HG02943 (cell line): ENCODE results near the gene GPATCH8.
A peak's percentile ranks its signal among the peaks of the same experiment; 100 is the strongest.
"Not testable (repeated sequence)": the region's sequence is repeated elsewhere in the genome, so short reads cannot be mapped to it uniquely, and the experiment has no call there.

Source experiments
- ATAC-seq: cut with Tn5 transposase; IDR thresholded peaks from one replicate; pipeline ENCODE4 v1.9.1; 2021; ENCODE audit warnings: mild to moderate bottlenecking, low read depth, moderate library complexity; ENCODE audit not compliant: unreplicated experiment

Gene GPATCH8

DNA sequence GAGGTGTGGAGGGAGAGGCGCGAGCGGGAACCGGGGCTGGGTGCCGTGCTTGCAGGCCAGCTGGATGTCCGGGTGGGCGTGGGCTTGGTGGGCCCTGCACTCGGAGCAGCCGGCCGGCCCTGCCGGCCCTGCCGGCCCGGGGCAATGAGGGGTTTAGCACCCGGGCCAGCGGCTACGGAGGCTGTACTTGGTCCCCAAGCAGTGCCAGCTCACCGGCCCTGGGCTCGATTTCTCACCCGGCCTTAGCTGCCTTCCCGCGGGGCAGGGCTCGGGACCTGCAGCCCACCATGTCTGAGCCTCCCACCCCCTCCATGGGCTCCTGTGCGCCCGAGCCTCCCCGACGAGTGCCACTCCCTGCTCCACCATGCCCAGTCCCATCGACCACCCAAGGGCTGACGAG lies 24.7 kb upstream of the GPATCH8 start:
- ATAC-seq, result no peak

- no peak for ATAC-seq
These were observed 23.9 kb upstream of the GPATCH8 start for GRCh38 chr17:44527102-44527501.

GRCh38 chr17:44523672-44523972 lies 20.4 kb upstream of the GPATCH8 start:
- no peak for ATAC-seq

- no peak for ATAC-seq
These were observed 19.9 kb upstream of the GPATCH8 start for GRCh38 chr17:44522883-44523671.

- no peak for ATAC-seq
These were observed 14.8 kb upstream of the GPATCH8 start for GRCh38 chr17:44518032-44518431.

GRCh38 chr17:44511241-44512134 lies 8.3 kb upstream of the GPATCH8 start:
- not testable (repeated sequence) for ATAC-seq

GRCh38 chr17:44506939-44507604 lies 3.9 kb upstream of the GPATCH8 start:
- ATAC-seq, result not testable (repeated sequence)

DNA sequence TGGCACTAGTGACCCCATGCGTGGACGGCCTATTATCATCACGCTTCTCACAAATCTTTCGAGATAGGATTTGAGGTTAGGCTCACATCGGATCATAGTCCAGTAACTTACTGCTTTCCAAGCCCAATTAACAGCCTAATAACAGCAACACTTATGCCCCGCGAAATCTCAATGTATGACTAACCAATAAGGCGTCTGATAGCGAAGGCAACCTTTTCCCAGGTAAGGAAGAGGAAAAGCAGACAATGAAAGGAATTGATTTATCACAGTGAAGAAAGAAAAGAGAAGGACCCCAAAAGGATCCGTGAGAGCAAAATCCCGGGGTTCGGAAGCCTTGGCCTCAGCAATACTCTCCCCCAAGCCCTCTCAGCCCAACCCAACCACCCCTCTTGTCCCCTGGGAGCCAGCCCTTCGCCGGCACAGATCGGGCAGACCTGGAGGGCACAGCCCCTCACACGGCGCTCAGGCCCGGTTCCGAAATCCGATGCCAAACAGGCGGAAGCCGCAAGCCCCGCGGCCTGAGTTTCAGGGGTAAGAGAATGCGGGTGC lies 534 bp downstream of the GPATCH8 start:
- peak; percentile 21 for ATAC-seq

- no peak for ATAC-seq
These were observed 1.3 kb downstream of the GPATCH8 start for GRCh38 chr17:44501866-44502375.

DNA sequence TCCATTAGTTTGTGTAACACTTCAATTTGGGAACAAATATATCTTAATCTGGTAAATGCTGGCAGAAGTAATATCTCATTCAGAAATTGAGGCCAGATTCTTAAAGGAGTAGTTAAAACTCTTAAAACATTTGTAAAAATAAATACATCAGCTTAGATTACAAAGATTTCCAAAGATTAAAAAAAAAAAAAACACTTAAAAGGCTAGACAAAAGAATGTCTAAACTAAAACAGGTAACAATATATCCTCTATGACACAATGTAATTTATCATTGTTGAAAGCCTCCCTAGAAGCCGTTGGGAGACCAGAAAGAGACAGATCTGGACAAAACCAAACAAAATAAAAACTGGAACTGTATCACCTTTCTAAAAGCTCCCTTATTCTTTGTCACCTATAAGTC lies 3.5 kb downstream of the GPATCH8 start:
- no peak for ATAC-seq

- no peak for ATAC-seq
These were observed 6.4 kb downstream of the GPATCH8 start for GRCh38 chr17:44496815-44497214.

DNA sequence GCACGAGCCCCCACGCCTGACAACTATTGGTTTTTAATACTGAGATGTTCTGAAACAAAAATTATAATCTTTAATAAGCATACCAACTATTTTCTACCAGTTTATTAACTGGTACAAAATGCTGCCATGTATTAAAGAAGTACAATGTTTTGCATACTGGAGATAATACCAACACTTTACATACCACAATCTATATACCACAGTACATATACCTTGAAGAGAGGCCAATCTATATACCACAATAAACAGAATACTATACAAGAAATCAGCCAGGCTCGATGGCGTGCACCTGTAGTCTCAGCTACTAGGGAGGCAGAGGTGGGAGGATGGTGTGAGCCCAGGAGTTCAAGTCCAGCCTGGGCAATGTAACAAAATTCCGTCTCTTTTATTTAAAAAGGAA lies 9.9 kb downstream of the GPATCH8 start:
- no peak for ATAC-seq

DNA sequence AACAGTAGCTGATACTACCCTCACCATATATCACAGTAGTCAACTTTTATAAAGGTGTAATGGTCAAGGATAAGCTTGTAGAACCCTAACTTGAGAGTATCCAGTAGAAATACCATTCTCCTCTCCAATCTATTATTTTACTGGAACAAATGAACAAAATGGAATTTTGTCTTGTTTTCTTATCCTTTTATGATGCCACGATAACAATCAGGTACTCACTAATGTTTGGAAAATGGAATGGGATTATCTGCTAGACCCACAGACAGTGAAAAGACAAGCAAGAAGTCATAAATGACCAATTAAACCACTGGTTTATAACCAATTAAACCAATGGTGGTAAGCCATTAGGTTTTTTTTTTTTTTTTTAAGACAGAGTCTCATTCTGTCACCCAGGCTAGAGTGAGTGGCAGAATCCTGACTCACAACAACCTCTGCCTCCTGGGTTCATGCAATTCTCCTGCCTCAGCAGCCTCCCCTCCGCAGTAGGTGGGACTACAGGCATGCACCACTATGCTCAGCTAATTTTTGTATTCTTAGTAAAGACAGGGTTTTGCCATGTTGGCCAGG lies 10.4 kb downstream of the GPATCH8 start:
- ATAC-seq, result no peak

GRCh38 chr17:44489581-44489980 lies 13.6 kb downstream of the GPATCH8 start:
- no peak for ATAC-seq

GRCh38 chr17:44487170-44487569 lies 16.0 kb downstream of the GPATCH8 start:
- no peak for ATAC-seq

DNA sequence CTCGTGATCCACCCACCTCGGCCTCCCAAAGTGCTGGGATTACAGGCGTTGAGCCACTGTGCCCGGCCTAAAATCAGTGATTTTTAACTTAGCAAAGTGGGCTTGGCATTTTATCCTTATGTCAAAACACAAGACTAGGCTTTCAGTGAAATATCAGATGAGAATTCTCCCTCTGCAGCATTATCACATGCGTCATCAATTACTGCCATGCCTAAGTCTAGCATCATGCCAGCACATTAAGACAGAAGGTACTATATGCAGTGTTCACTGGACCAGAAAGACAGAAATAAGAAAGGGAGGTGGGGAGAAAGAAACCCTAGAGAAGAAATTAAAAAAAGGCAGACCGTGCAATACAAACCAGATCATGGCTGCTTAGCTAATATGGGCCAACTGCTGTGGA lies 29.8 kb downstream of the GPATCH8 start:
- no peak for ATAC-seq

GRCh38 chr17:44469676-44470075 lies 33.5 kb downstream of the GPATCH8 start:
- ATAC-seq, result no peak

- ATAC-seq, result no peak
These were observed 36.1 kb downstream of the GPATCH8 start for GRCh38 chr17:44467108-44467507.

- ATAC-seq, result no peak
These were observed 36.9 kb downstream of the GPATCH8 start for GRCh38 chr17:44466339-44466738.

DNA sequence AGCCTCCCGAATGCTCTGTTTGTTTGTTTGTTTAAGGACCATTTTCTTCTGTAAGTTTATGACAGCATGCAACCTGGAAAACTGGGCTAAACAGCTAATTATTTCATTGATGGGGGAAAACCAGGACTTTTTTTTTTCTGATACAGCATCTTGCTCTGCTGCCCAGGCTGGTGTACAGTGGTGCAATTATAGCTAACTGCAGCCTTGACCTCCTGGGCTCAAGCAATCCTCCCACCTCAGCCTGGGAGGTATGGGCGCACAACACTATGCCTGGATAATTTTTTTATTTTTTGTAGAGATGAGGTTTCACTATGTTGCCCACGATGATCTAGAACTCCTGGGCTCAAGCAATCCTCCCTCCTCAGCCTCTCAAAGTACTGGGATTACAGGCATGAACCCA lies 37.3 kb downstream of the GPATCH8 start:
- ATAC-seq, result no peak
